Endothelial cell of umbilical vein (primary cell): Measurements from ENCODE around the gene ANKRD39. TPM values are rescaled to one million over a fixed set of nuclear protein-coding genes. Genes with fewer than 3 reads are reported as not detected.
A peak's percentile ranks its signal among the peaks of the same experiment; 100 is the strongest.

Experiments used
- BruUV-seq: library from RNA; stranded (reverse); fragments of 400-500 nt; replicated peaks from 2 replicates; lab custom pipeline; 2021; lab: Mats Ljungman, UMichigan
- CTCF ChIA-PET: fragments of 300-600, 350-600 bp; sonication (Branson Sonifier 250); formaldehyde crosslinking; loops from one replicate; lab custom pipeline; 2021; ENCODE audit warnings: antibody characterized with exemption, inconsistent platforms; lab: Charles Lee
- POLR2A ChIA-PET: fragments of 300-600, 350-600 bp; sonication (Branson Sonifier 250); formaldehyde crosslinking; loops from one replicate; lab custom pipeline; 2021; ENCODE audit warnings: antibody characterized with exemption, inconsistent platforms; lab: Charles Lee
- DNase-seq: peaks from one replicate; pipeline ENCODE4 v3.0.0-alpha.2; 2011; ENCODE audit warnings: low read depth, low spot score
- FAIRE-seq: peaks from 2 replicates; lab custom pipeline; 2011; peaks lifted over from hg19 to GRCh38; lab: Jason Lieb, UNC
- H2AFZ ChIP-seq: 2 replicates; pipeline ENCODE4 v1.6.0; 2012; ENCODE audit warnings: low read depth, low read length, control low read depth, inconsistent platforms
- H3K27ac ChIP-seq: 2 replicates; pipeline ENCODE4 v1.5.1; 2011; ENCODE audit warnings: low read depth, mild to moderate bottlenecking, control low read depth, low read length, moderate library complexity; ENCODE audit not compliant: insufficient read depth
- H3K27me3 ChIP-seq, 2 experiments: 2 replicates each; pipeline versions ENCODE4 v1.6.0 to v1.6.1; 2011; ENCODE audit warnings: low read length in 2 of 2, mixed read lengths in 1 of 2; ENCODE audit not compliant: control insufficient read depth in 2 of 2, insufficient read depth in 2 of 2
- H3K36me3 ChIP-seq, 2 experiments: 2 replicates in 1 of 2; 3 replicates in 1 of 2; pipeline ENCODE4 v1.5.1; 2011; ENCODE audit warnings: low read length in 2 of 2, mild to moderate bottlenecking in 1 of 2, moderate library complexity in 1 of 2; ENCODE audit not compliant: control insufficient read depth in 2 of 2, insufficient read depth in 2 of 2; ENCODE audit errors: extremely low read depth in 1 of 2
- H3K4me1 ChIP-seq: 3 replicates; pipeline ENCODE4 v1.5.1; 2011; ENCODE audit warnings: mild to moderate bottlenecking, low read length; ENCODE audit not compliant: control insufficient read depth, insufficient read depth; ENCODE audit errors: extremely low read depth
- H3K4me2 ChIP-seq: 2 replicates; pipeline ENCODE4 v1.6.1; 2011; ENCODE audit warnings: low read length, control low read depth, mixed read lengths; ENCODE audit not compliant: insufficient read depth
- H3K4me3 ChIP-seq, 3 experiments: fragments of 200-600 bp in 1 of 3; sonication (generic), shearing (Covaris generic) in 1 of 3; replicated peaks in 1 of 3; 2 replicates each; pipeline ENCODE4 v1.5.1; 2011 to 2016; ENCODE audit warnings: control low read depth in 3 of 3, low read length in 3 of 3, mild to moderate bottlenecking in 2 of 3, inconsistent platforms in 1 of 3, low read depth in 1 of 3, moderate library complexity in 1 of 3; ENCODE audit not compliant: insufficient read depth in 1 of 3
- H3K79me2 ChIP-seq: 2 replicates; pipeline ENCODE4 v1.6.0; 2012; ENCODE audit warnings: low read length, inconsistent platforms; ENCODE audit not compliant: control insufficient read depth, insufficient read depth
- H3K9ac ChIP-seq: replicated peaks from 2 replicates; pipeline ENCODE3; 2011; ENCODE audit warnings: low read length, control low read depth; ENCODE audit not compliant: insufficient read depth; ENCODE audit errors: extremely low read depth
- H3K9me1 ChIP-seq: replicated peaks from 3 replicates; pipeline ENCODE4 v1.6.0; 2011; ENCODE audit warnings: mild to moderate bottlenecking, low read length; ENCODE audit not compliant: control insufficient read depth, insufficient read depth; ENCODE audit errors: extremely low read depth
- H3K9me3 ChIP-seq: replicated peaks from 2 replicates; pipeline ENCODE4 v1.5.1; 2012; ENCODE audit warnings: low read length, inconsistent platforms; ENCODE audit not compliant: control insufficient read depth, insufficient read depth
- H4K20me1 ChIP-seq: replicated peaks from 2 replicates; pipeline ENCODE3; 2011; ENCODE audit warnings: mild to moderate bottlenecking, low read length; ENCODE audit not compliant: control insufficient read depth, insufficient read depth; ENCODE audit errors: extremely low read depth
- CTCF ChIP-seq, 2 donors: IDR thresholded peaks; 1 replicate in 1 of 2; 2 replicates in 1 of 2; pipeline ENCODE4 v1.5.1; 2011; ENCODE audit warnings: low read length in 2 of 2, mild to moderate bottlenecking in 2 of 2, moderate library complexity in 2 of 2, control low read depth in 1 of 2, inconsistent platforms in 1 of 2, low read depth in 1 of 2; ENCODE audit not compliant: insufficient read depth in 1 of 2; ENCODE audit errors: extremely low read depth in 1 of 2
- MAX ChIP-seq: IDR thresholded peaks from 2 replicates; pipeline ENCODE4 v1.6.1; 2011; ENCODE audit not compliant: insufficient read depth, insufficient read length
- POLR2A ChIP-seq: IDR thresholded peaks from 2 replicates; pipeline ENCODE4 v1.6.1; 2012; ENCODE audit warnings: low read depth, mild to moderate bottlenecking, control low read depth, low read length
- POLR2AphosphoS5 ChIP-seq: IDR thresholded peaks from 2 replicates; pipeline ENCODE4 v1.6.1; 2012; ENCODE audit warnings: low read depth, mild to moderate bottlenecking, control low read depth, low read length, moderate library complexity; ENCODE audit not compliant: insufficient read depth
- dilution Hi-C: fragments of 300-500 bp; cut with MboI; formaldehyde crosslinking; loops from one replicate; pipeline ENCODE4 v1.15.0; 2019; ENCODE audit warnings: low sequenced_read_pairs; ENCODE audit not compliant: extremely low pct_ligation_motif_present
- intact Hi-C: fragments of 100-400 bp; cut with micrococcal nuclease; formaldehyde crosslinking; loops from one replicate; pipeline ENCODE4 v1.10.0; 2022
- polyA plus RNA-seq, 4 experiments: library from polyadenylated mRNA; depleted of rRNA in 3 of 4; stranded (reverse) in 3 of 4; unstranded in 1 of 4; fragments of >200 nt; gene quantifications; 2 replicates each; pipeline versions ENCODE4 v1.2.1 to v1.2.3, GENCODE V29; 2011 to 2012; ENCODE audit warnings: missing spikeins in 1 of 4
- total RNA-seq: library from RNA; stranded (reverse); gene quantifications from 2 replicates; pipeline ENCODE4 v1.2.3, GENCODE V29; 2021

ANKRD39 gene
- total and polyA plus RNA-seq, 2 donors (not counting 3 experiments of a cell fraction or from before 2014, with no cell fraction given): 14.7 to 17.9 TPM

GRCh38 chr2:96815326-96816126 lies 42.3 kb downstream of the ANKRD39 start:
- intact Hi-C loops: loop anchor here (1.0 to 2.0 kb wide), 5 partner anchors 43 to 279 kb away; partner anchors contain the start of genes ANKRD39, ARID5A, CNNM4 and KANSL3
- no peak overlapping the region for H3K27ac ChIP-seq

More at GRCh38 chr2:96815326-96816126, 42.3 kb downstream of the ANKRD39 start:
- TF ChIP-seq POLR2AphosphoS5 (no peak), MAX (no peak), CTCF (IDR thresholded peaks at IDR 0.05; ENCODE audit: extremely low read depth in 1 of 2, insufficient read depth in 1 of 2, low read depth in 1 of 2, low read length in 2 of 2) (no peak), POLR2A (peak; percentile 17)
- peak overlapping the region; percentile 97 for H2AFZ ChIP-seq
- H3K79me2 ChIP-seq: peaks cover 10% of the 10 kb centered on the region
- H3K36me3 ChIP-seq: no peaks in the 10 kb centered on the region
- POLR2A ChIA-PET: interaction anchor here (0.8 kb wide), 1 partner anchor 42 kb away, joined by 4 read pairs; the partner anchor contains the start of gene ANKRD39
- no peaks in the 10 kb centered on the region for H3K27me3 ChIP-seq
- peak overlapping the region; percentile 45 for H3K9ac ChIP-seq
- no peak for DNase-seq
- BruUV-seq: no TSS peak
- H3K4me2 ChIP-seq: peak overlapping the region; percentile 94
- no peaks in the 10 kb centered on the region for H3K9me3 ChIP-seq
- H4K20me1 ChIP-seq: no peaks in the 10 kb centered on the region
- dilution Hi-C loops: no loop called here
- H3K4me1 ChIP-seq: peaks cover 13% of the 10 kb centered on the region
- CTCF ChIA-PET: interaction anchor here (0.8 to 2.9 kb wide), 14 partner anchors 9 to 289 kb away, joined by 3 to 16 read pairs (median 5); partner anchors contain the start of gene ANKRD39
- H3K9me1 ChIP-seq: no peaks in the 10 kb centered on the region
- H3K4me3 ChIP-seq: peak overlapping the region; percentile 52 to 82 (median 75)
- no peak for FAIRE-seq
